OCI-LY1 (cell line): Measurements from ENCODE around the gene SPOCK1.

ENCODE experiments used
- CTCF ChIP-seq: fragments of 200-600 bp; sonication (generic), shearing (Covaris generic); IDR thresholded peaks from 2 replicates; pipeline ENCODE4 v1.5.1; 2017; ENCODE audit warnings: mild to moderate bottlenecking, antibody characterized with exemption, low read length, moderate library complexity, mixed read lengths
- EZH2 ChIP-seq: fragments of 200-600 bp; sonication (generic), shearing (Covaris generic); IDR thresholded peaks from 2 replicates; pipeline ENCODE4 v1.8.0; 2017; ENCODE audit warnings: borderline replicate concordance, mixed run types, mild to moderate bottlenecking, antibody characterized with exemption, low read length, moderate library complexity, mixed read lengths

- TF ChIP-seq CTCF: no peak
- TF ChIP-seq EZH2: no peak
Measured at GRCh38 chr5:137448868-137449267, 50.3 kb downstream of the SPOCK1 start.
